ENCODE data around the gene RPS3. TPM values are rescaled to one million over a fixed set of nuclear protein-coding genes. Genes with fewer than 3 reads are reported as not detected.

Gene RPS3
- total RNA-seq, 1 donor from 2014 or later: 1,962 TPM

DNA sequence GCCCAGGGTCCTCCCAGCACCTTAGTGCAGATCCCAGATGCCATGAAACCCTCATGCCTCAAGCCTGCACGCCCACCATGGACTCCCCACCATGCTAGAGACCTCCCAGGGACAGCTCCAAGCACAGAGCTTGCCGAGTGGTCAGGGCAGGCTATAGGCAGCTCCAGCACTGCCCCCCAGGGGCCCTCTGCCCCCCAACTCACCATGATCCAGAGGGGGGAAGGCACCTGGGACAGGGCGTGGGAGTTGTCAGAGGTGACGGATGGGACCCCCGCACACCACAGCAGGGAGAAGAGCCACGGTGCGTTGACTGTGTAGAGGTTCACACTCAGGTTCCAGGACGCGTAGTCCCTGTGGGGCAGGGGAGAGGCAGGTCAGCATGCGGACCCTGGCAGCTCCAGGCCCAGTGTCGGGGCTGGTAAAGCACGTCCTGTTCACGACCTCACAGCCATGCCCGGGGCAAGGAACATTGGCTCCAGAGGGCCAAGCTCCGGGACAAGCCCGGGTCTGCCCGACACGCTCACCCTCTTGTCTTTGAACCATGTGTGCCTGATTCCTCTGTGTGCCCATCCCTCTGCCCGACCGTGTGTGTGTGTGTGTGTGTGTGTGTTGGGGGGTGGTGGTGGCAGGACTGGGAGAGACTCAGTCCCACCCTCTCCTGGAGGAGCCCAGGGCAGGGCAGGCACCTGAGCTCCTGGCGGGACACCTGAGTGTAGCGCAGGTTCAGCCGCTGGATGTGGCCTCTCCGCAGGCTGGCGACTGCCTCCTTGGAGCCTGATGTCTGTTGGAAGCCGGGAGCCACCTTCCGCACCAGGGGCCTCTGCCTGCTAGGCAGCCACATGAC lies 41.9 kb downstream of the RPS3 start:
- H3F3A ChIP-seq (ENCODE audit: low read depth): no peaks in the 10 kb centered on the region
- no peaks in the 10 kb centered on the region for H3K9me3 ChIP-seq (ENCODE audit: low read depth)
- H2AFZ ChIP-seq (replicated peaks): no peak overlapping the region
- DNase-seq (ENCODE audit: low spot score): no peak
- no peak overlapping the region for H3K27ac Mint-ChIP-seq
- H3K36me3 Mint-ChIP-seq: no peaks in the 10 kb centered on the region
- no peaks in the 10 kb centered on the region for H3K4me1 ChIP-seq
- H3K4me2 ChIP-seq: no peak overlapping the region
- TF ChIP-seq EZH2 (IDR thresholded peaks at IDR 0.05): no peak
- H3K27me3 Mint-ChIP-seq (ENCODE audit: insufficient read depth, low read depth): peaks cover 6% of the 10 kb centered on the region
- no peak overlapping the region for H3K4me3 ChIP-seq
- no peaks in the 10 kb centered on the region for H3K79me2 ChIP-seq (ENCODE audit: low read depth)
- no peaks in the 10 kb centered on the region for H4K20me1 ChIP-seq (ENCODE audit: low read depth)
- no peak overlapping the region for H3K27ac ChIP-seq
- H3K36me3 ChIP-seq: no peaks in the 10 kb centered on the region
- no peak overlapping the region for H3K9ac ChIP-seq
- H3K27me3 ChIP-seq: no peaks in the 10 kb centered on the region
- H3K4me1 Mint-ChIP-seq: peaks cover 6% of the 10 kb centered on the region
- H3K9me3 Mint-ChIP-seq: no peaks in the 10 kb centered on the region
- no peak overlapping the region for H3K4me3 Mint-ChIP-seq

DNA sequence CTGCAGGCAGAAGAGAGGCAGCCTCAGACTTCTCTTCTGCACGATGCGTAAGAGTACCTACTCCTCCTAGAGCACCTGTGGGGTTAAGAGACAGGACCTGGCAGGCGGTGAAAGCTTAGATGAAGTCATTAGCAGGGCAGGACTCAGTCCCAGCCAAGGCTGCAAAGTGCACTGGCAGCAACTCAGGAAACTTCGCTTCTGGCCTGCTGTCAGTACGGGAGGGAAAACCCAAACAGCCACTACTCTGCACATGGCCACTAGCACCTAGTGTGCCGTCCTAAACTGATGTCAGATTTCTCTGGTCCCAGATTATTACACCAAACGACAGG lies 42.5 kb downstream of the RPS3 start:
- no peak overlapping the region for H3K4me3 ChIP-seq
- no peak overlapping the region for H3K9ac ChIP-seq
- H3K36me3 ChIP-seq: no peaks in the 10 kb centered on the region
- TF ChIP-seq, protein P1, sequence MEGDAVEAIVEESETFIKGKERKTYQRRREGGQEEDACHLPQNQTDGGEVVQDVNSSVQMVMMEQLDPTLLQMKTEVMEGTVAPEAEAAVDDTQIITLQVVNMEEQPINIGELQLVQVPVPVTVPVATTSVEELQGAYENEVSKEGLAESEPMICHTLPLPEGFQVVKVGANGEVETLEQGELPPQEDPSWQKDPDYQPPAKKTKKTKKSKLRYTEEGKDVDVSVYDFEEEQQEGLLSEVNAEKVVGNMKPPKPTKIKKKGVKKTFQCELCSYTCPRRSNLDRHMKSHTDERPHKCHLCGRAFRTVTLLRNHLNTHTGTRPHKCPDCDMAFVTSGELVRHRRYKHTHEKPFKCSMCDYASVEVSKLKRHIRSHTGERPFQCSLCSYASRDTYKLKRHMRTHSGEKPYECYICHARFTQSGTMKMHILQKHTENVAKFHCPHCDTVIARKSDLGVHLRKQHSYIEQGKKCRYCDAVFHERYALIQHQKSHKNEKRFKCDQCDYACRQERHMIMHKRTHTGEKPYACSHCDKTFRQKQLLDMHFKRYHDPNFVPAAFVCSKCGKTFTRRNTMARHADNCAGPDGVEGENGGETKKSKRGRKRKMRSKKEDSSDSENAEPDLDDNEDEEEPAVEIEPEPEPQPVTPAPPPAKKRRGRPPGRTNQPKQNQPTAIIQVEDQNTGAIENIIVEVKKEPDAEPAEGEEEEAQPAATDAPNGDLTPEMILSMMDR (IDR thresholded peaks at IDR 0.05): no peak
- TF ChIP-seq EZH2 (IDR thresholded peaks at IDR 0.05): no peak
- TF ChIP-seq EZH2phosphoT487 (IDR thresholded peaks at IDR 0.05): no peak
- no peak overlapping the region for H2AFZ ChIP-seq (replicated peaks)
- H3K4me1 Mint-ChIP-seq: peaks cover 6% of the 10 kb centered on the region
- H3K9me3 Mint-ChIP-seq: no peaks in the 10 kb centered on the region
- H3K27me3 ChIP-seq: no peaks in the 10 kb centered on the region
- H3K79me2 ChIP-seq (ENCODE audit: low read depth): no peaks in the 10 kb centered on the region
- peaks cover 6% of the 10 kb centered on the region for H3K27me3 Mint-ChIP-seq (ENCODE audit: insufficient read depth, low read depth)
- no peak overlapping the region for H3K4me3 Mint-ChIP-seq
- no peak for DNase-seq (ENCODE audit: low spot score)
- no peak overlapping the region for H3K27ac Mint-ChIP-seq
- no peaks in the 10 kb centered on the region for H3K36me3 Mint-ChIP-seq
- no peaks in the 10 kb centered on the region for H4K20me1 ChIP-seq (ENCODE audit: low read depth)
- H3K9me3 ChIP-seq (ENCODE audit: low read depth): no peaks in the 10 kb centered on the region
- no peaks in the 10 kb centered on the region for H3F3A ChIP-seq (ENCODE audit: low read depth)
- no peak overlapping the region for H3K27ac ChIP-seq
- no peak overlapping the region for H3K4me2 ChIP-seq
- H3K4me1 ChIP-seq: no peaks in the 10 kb centered on the region

DNA sequence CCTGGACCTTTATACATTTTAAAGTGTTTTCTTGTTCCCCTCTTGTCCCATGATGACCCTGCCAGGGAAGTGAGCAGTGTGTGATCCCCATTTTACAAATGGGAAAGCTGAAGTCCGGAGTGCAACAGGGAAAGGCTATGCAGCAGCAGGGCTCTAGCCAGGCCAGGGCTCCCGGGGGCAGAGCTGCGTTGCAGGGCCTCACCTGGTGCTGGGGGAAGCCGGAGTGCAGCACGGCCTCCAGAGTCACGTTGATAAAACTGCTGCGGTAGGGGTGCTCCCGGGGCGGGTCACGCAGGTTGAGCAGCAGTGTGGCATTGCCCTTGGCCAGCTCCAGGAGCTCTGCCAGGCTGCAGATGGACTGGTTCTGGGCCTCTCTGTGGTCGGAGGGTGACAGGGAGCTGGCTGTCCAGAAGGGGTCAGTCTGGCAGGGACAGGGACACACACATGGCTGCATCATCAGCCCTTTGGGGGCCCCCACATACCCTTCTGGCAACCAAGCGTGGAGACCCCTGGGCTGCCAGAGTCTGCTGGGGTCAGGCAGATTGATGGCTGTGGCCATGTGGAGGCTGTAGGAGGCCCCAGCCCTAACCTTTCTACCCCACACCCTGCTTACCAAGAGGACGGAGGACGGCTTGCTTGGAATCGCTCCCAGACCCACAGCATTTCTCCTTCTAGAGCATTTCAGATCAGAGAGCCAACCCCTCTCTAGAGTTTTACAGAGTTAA lies 43.0 kb downstream of the RPS3 start:
- Histone ChIP-seq H3K27me3 (no peaks in the 10 kb centered on the region), H4K20me1 (ENCODE audit: low read depth) (no peaks in the 10 kb centered on the region), H3K4me1 (no peaks in the 10 kb centered on the region), H3K79me2 (ENCODE audit: low read depth) (no peaks in the 10 kb centered on the region), H3K27ac (no peak overlapping the region), H3K4me3 (no peak overlapping the region), H3K36me3 (no peaks in the 10 kb centered on the region), H3K9me3 (ENCODE audit: low read depth) (no peaks in the 10 kb centered on the region), H2AFZ (replicated peaks) (no peak overlapping the region), H3K4me2 (no peak overlapping the region), H3K9ac (no peak overlapping the region), H3F3A (ENCODE audit: low read depth) (no peaks in the 10 kb centered on the region)
- Mint-ChIP-seq H3K27ac (no peak overlapping the region), H3K9me3 (no peaks in the 10 kb centered on the region), H3K27me3 (ENCODE audit: insufficient read depth, low read depth) (peaks cover 6% of the 10 kb centered on the region), H3K36me3 (no peaks in the 10 kb centered on the region), H3K4me1 (peaks cover 6% of the 10 kb centered on the region), H3K4me3 (no peak overlapping the region)
- TF ChIP-seq EZH2phosphoT487 (IDR thresholded peaks at IDR 0.05) (no peak), EZH2 (IDR thresholded peaks at IDR 0.05) (no peak)
- TF ChIP-seq, protein P1 (IDR thresholded peaks at IDR 0.05): no peak
- DNase-seq (ENCODE audit: low spot score): no peak

DNA sequence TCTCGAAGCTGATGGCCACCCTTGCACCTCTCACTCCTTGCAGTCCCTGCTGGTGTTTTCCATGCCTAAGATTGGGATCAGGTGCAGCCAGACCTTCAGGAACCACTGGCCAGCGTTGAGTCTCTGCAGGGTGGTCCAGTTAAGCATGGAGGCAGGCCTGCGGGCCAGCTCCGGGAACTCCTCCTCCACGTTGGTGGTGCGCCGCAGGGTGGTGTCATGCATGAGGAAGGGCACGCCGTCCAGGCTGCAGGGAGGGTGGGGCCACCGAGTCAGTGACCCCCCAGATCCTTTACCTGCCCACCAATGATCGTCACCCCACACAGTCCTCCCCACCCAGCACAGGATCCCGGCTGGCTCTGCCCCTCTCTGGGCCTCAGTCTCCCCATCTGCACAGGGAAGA lies 43.7 kb downstream of the RPS3 start:
- H3K9me3 ChIP-seq (ENCODE audit: low read depth): no peaks in the 10 kb centered on the region

More for the DNA sequence above, 43.7 kb downstream of the RPS3 start:
- no peak for TF ChIP-seq EZH2phosphoT487 (IDR thresholded peaks at IDR 0.05)
- no peak for TF ChIP-seq EZH2 (IDR thresholded peaks at IDR 0.05)
- TF ChIP-seq, protein P1 (IDR thresholded peaks at IDR 0.05): no peak
- Histone ChIP-seq H3F3A (ENCODE audit: low read depth) (no peaks in the 10 kb centered on the region), H3K27me3 (no peaks in the 10 kb centered on the region), H3K4me2 (no peak overlapping the region), H3K79me2 (ENCODE audit: low read depth) (no peaks in the 10 kb centered on the region), H2AFZ (replicated peaks) (no peak overlapping the region), H3K4me1 (no peaks in the 10 kb centered on the region), H3K9ac (no peak overlapping the region), H3K36me3 (no peaks in the 10 kb centered on the region), H3K4me3 (no peak overlapping the region), H3K27ac (no peak overlapping the region), H4K20me1 (ENCODE audit: low read depth) (no peaks in the 10 kb centered on the region)
- Mint-ChIP-seq H3K4me1 (peaks cover 6% of the 10 kb centered on the region), H3K9me3 (no peaks in the 10 kb centered on the region), H3K36me3 (no peaks in the 10 kb centered on the region), H3K27me3 (ENCODE audit: insufficient read depth, low read depth) (peaks cover 5% of the 10 kb centered on the region), H3K4me3 (no peak overlapping the region), H3K27ac (no peak overlapping the region)
- DNase-seq (ENCODE audit: low spot score): no peak

Data from neural progenitor cell (in vitro differentiated cells).